SKM-1 treated with dmso at 0.1 percent for 144 hours (cell line): ENCODE measurements around the gene RAB8B.

Source experiments
- DNase-seq: peaks from one replicate; lab custom pipeline; 2025; ENCODE audit not compliant: unreplicated experiment; lab: John Stamatoyannopoulos, UW

Gene RAB8B

DNA sequence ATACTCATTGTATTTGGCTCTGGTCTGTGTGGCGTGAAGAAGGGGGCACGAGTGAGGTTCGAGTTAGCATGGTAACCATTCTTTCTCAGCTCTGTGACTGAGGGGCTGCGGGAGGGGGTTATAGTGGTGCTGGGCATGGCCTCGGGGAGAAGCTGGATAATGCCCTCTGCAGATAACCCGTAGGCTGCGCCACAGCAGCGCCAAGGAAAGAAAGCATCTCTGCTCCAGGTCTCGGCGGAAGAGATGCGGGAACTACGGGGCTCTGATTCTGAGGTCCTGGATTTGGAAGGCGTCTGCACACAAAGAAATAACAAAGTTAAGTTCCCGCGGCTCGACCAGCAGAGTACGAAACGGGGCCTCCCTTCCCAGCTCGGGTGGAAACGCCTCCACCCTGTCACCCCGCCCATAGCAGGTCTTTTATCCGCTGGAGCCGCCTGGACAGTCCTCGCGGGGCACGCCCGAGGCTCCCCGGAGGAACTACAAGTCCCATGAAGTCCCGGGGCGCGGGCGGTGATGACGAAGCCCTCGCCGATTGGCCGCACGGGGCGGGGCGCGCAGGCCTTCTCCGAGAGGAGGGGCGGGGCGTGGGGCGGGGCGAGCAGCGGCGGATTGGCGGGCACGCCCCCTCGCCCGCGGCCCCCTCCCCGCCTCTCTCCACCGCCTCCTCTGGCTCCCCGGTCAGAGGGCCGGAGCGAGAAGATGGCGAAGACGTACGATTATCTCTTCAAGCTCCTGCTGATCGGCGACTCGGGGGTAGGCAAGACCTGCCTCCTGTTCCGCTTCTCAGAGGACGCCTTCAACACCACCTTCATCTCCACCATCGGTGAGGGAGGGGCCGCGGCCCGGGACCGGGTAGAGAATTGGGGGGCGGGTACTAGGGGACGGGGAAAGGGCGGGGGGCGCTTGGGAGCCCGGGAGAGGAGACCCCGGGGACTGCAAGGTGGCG lies at the start of gene RAB8B:
Gene RAB8B, plus strand, starts transcription at position 681 of the 946 bp plus-strand sequence. Its CDS starts 19 bp downstream, at position 700.
- peak; percentile 93 for DNase-seq

DNA sequence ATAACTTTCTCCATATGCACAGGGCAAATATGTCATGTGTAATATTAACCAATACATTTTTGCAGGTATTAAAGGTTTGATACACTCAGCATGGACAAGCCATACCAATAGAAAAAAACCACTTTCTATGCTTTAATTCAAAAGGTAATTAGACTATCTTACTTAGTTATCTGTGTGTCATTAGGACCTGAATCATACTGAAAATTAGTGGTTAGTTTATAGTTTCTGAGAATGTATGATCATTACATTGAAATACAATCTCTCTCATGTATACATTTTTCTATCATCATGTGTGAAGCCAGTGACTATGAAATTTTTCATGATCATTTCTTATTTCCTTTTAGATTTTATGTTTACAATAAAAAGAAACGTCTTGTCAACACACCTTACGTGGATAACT lies 48.5 kb upstream of the RAB8B start:
- no peak for DNase-seq

DNA sequence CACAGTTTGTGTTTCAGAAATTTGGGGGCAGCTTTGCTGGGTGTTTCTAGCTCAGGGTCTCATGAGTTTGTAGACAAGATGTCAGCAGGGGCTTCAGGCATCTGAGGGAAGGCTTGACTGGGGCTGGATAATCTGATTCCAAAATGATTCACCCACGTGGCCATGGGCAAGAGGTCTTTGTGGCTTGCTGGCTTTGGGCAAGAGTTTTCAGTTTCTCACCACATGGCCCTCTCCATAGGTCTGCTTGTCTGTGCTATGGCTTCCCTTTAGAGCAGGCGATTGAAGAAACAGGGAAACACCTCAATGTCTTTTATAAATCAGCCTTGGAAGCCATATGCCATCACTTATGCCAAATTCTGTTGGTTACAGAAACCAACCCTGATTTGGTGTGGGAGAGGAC lies 44.0 kb upstream of the RAB8B start:
- DNase-seq = no peak

DNA sequence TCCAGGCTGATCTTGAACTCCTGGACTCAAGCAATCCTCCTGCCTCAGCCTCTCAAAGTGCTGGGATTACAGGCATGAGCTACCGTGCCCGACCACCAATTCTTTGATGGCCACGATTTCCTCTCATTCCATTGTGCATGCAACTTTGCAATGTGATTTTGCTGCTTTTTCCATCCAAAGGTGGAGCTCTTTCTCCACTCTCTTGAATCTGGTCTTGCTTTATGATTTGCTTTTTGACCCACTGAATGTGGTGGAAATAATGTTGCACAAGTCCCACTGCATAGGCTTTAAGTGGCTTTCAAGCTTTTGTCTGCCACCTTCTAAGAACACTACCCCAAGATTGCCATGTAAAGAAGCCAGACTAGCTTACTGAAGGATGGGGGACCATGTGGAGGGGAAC lies 42.7 kb upstream of the RAB8B start:
- DNase-seq = no peak

DNA sequence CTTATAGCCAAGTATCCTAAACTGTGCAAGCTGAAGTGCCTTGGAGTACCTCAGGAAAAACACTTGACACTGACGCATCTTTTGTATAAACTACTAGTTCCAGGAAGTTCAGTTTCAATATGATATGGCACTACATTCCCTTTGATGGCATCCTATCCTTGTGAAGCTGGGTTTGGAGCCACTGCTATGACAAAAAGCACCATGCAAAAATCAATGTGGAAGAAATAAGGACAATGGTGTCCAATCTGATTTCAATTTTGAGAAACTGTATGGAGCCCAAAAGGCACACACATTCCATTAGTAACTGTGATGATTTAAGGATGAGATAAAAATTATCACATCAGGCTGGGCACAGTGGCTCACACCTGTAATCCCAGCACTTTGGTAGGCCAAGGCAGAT lies 37.7 kb upstream of the RAB8B start:
- no peak for DNase-seq

DNA sequence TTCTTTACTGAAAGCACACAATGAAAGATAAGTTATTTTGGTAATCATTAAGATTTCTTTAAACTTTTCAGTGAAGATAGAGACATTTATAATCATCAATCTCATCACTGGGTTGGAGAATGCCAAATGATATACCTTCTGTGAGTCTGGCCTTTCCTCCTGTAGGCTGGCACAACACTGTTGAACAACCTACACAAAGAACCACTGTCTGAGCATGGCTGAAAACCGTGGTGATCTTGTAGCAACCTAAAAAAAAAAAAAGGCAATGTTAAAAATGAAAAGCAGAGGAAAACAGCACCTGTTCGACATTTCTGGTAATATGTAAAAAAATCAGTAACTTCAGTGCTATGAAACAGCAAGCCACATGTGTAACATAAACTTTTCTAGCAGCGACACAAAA lies 33.9 kb upstream of the RAB8B start:
- no peak for DNase-seq

DNA sequence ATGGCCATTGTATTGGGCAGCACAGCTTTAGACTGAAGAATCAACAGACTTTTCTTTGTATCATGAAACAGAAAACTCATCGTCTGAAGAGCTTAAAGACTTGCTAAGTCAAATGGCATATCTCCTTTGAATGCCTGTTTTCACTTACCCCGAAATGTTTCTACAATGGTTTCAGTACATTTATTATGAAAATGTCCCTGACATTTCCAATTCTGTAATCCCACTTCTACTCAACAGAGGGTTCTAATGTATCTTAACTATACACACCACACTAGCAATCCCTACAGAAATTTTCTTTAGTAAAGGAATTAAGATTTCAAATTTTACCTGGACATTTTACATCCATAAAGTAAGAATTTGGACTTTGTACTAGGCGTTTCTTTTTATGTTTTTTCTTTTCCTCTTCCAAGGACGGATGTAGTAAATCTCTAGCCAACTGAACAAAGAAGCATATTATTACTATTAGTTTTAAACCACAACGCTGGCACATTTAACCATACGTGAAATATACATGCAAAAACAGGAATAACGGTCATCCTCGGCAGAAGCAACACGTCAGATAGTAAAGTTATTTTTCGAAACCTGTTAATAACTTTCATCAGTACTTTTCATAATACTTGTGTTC lies 33.2 kb upstream of the RAB8B start:
- DNase-seq = no peak

DNA sequence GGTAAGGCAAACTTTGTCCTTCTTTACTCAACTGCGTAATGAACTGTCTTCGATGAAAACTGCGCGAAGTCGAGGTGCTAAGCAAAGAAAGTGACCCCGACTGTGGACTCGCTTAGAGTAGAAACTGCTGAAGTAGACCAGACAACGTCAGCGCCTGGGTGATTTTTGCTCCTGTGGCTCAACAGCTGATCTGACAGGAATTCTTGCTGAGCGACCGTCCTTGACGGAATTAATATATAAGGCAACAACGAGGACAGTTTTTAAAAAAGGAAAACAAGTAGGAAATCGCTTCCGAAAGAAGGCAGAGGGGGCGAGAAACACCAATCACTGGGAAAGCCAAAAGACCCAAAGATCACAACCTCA lies 32.7 kb upstream of the RAB8B start:
- peak; percentile 8 for DNase-seq

DNA sequence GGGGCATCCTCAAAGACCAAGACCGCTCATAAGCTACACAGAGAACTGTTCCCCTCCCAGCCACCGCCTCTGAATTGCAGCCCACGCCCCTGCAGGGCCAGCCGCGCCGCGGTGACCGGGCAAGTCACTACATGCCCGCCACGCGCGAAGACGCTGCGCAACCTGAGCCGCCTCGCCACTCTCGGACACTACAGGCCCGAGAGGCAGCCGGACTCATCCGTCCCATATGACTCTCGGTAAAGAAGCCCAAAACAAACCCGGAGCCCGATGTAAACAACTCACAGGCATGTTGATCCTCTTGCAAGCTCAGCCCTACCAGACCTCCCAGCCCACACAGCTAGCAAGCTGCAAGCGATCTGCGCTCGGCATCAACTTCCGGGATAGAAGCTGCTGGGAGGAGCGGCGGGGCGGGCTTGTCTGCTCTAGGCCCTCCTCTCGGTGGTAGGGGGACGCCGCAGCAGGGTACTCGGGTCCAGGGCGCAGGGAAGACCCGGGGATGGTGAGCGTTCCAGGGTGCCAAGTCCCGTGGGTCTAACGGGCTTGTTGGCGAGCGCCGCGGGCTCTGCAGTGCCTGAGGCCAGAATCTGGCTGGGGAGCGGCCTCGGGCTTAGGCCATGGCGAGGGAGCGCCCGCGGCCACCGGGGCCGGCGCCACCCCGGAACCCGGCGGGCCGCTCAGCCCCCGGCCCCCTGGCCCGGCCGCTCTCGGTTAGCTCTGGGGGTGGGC lies 32.1 kb upstream of the RAB8B start, which contains the start of gene RPS27L:
Gene RPS27L, minus strand, starts transcription at position 360 of the 726 bp plus-strand sequence. Its CDS starts 72 bp downstream, at position 288.
- DNase-seq = peak; percentile 89

DNA sequence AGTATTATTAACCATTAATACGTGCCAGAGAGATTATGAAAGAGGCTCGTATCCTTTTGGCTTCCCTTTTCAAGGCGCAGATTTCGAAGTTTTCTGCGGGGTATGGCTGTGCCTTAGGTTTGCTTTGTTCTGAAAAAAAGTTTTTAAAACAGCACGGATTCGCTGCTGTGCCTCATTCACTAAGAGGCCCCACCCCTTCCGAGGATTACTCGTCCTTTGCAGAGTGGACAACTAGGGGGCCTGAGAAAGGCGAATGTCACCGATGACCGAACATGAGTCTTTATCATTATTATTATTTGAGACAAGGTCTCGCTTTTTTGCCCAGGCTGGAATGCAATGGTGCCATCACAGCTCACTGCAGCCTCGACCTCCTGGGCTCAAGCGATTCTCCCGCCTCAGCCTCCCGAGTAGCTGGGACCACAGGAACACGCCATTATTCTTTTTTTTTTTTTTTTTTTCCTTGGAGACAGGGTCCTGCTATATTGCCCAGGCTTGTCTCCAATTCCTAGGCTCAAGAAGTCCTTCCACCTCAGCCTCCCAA lies 31.4 kb upstream of the RAB8B start:
- DNase-seq = no peak

DNA sequence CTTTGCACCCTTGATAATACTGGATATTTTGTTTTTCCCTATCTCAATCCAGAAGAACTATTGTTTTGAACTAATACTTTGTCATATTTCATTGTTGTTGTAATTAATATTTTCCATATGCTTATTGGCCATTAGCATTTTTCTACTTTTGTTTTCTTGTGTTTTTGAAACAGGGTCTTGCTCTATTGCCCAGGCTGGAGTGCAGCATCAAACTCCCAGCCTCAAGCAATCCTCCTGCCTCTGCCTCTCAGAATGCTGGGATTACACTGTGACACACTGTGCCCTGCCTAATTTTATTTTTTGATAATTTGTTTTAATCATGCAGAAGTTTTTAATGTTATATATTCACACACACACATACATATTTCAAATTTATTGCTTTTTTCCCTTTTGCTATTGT lies 28.8 kb upstream of the RAB8B start:
- no peak for DNase-seq

DNA sequence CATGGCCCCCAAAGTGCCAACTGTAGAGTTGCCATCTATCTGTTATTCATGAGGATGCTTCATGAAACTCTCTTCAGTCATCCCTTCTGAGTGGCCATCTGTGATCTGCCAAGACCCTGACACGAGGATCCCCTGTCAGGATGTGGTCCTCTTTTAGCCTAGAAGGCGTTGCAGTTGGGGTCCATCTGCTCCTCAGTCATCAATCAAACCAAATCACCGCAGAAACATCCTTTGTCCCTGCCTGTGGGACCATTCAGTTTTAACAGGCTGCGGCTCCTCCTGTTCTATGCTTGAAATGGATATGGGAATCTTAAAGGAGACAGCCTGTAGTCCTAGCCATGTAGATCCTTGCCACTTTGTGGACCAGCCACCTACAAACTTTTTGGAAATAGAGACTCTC lies 26.2 kb upstream of the RAB8B start:
- DNase-seq = no peak

DNA sequence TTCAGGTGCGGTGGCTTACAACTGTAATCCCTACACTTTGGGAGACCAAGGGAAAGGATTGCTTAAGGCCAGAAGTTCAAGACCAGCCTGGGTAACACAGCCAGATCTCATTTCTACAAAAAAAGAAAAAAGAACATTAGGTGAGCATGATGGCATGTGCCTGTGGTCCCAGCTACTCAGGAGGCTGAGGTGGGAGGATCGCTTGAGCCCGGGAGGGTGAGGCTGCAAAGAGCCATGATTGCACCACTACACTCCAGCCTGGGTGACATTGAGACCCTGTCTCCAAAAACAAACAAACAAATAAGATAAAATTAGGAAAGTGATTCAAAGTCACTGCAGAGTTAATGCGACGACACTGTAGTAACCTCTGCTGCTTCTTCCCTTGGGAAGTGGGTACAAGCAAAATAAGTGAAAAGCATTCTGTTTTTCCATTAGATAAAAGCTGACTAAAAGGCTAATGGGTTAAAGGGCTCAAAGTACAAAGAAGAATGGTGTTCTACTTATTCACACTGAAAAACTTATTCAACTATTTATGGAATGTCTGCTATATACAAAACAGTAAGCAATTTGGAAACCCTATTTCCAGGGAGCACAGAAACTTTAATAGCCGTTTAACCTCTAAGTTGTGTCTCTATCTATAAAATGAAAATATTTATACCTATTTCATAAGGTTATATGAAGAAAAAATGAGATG lies 24.1 kb upstream of the RAB8B start:
- DNase-seq = no peak

DNA sequence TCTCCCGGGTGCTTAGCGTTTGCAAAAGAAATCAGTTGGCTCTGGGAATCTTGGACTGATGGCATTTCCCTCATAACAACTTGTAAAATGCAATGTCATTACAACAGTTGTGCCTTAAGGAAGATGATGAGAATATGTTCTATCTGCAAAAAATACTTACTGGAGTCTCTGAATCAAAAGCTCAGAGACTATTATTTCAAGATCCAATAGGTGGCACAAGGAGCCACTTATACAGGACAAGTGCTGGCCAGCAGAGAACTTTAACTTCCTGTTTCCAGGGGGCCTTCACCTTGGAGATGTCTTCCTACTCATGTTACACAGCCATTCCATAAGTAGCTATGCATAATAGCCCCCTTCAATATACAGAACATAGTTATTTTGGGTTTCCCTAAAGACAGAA lies 23.2 kb upstream of the RAB8B start:
- DNase-seq = peak; percentile 43

DNA sequence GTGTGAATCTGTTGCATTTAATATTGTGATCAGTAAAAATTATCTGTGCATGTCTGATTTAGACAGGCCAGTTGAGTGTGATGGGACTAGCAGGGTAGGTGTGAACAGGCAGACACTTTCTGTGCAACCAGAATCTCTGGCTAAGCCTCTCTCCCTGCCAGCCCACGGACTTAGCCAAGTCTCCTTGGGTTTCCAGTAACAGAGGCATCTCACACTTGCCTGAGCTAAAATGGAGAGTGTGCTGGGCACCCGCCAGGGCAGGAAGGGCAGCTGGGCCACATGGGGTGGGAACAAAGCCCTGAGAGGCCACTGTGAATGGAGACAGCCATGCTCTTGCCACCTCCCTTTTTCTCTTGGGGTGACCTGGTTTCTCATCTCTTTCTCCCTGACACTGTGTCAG lies 19.6 kb upstream of the RAB8B start:
- no peak for DNase-seq

DNA sequence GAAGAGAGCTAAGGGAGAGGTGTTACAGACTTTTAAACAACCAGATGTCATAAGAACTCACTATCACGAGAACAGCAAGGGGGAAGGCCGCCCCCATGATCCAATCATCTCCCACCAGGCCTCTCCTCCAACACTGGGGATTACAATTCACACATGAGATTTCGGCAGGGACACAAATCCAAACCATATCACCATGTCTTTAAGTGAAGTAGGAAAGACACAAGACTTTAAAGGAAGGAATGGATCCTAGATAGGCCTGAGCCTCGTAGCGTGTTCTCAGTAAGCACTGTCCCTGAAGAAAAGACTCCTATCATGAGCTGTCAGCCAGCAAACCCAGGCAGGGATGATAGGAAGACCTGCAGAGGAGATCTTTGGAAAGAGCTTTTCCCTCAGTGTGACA lies 17.0 kb upstream of the RAB8B start:
- no peak for DNase-seq

DNA sequence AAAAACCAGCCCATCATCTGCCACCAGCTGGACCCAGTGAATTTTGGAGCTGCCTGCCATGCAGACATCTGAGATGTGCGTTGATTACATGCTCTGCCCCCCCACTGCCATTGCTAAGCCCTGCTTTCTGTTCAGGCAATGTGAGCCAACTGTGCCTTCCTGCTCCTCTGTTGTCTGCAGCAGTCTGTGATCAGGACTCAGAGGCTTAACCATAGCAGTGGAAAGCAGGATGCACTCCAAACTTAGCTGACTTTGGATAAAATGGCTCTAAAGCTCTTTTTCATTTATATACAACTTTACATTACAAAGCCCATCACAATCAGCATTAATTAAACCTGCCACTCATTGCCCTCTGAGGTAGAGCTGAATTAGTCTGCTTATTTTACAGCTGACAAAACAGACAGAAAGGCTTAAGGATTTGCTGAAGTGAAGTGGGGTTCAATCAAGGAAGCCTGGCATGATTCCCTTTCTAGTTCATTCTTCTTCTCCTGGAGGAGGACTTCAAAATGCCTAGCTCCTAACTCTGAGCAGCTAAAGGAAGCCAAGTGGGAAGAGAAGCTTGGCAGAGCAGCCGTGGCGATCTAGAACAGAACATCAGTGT lies 16.5 kb upstream of the RAB8B start:
- no peak for DNase-seq

DNA sequence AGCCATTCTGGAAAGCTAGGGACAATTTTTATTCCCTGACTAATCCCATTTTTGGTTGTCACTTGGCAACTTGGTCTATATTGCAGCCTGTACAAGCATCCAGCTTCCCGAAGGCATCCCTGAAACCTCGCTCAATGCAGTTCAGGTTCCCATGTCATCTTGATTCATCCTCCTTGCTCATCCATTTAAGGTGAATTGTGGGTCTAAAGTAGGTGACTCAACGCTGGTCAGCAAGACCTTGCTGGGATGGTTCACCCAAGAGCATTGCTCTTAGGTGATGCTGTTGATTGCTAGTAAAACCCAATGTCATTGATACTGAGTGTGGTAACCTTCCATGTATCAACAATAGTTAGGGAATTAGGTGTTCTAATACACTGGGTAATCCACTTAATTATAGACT lies 13.1 kb upstream of the RAB8B start:
- DNase-seq = no peak

DNA sequence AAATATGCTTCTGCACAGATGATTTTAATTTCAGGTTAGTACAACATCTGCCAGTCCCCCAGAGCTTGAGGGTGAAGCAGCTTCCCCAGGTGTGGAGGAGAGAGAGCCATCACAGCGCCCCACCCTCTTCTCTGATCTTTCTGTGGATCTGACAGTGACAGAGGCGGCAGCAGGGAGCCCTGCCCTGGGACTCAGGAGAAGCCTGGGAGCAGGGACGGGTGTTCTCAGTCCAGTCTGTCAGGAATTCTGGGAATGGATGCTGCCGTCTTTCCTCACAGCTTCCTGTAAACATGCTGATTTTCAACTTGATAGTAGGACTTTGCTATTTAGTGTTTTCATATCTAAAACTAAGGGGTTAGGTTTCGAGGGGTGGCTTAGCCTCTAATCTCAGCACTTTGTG lies 11.4 kb upstream of the RAB8B start:
- no peak for DNase-seq

DNA sequence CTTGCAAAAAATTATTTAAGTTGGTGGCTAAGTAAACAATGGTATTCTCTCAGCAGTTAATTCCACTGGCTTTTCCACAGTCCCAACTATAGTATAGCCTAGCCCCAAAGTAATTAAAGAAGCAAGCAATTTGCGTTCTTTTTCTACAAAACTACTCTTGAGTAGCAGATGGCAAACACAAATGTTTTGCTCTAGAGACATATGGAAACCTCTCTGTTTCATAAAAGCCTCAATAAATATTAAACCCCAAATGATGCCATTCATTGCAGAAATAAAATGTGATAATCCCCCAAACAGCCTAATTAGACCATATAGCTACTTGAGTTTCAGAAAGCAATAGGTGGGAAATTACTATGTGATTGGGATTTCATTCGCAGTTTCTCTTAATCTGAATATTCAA lies 8.7 kb upstream of the RAB8B start:
- DNase-seq = no peak

DNA sequence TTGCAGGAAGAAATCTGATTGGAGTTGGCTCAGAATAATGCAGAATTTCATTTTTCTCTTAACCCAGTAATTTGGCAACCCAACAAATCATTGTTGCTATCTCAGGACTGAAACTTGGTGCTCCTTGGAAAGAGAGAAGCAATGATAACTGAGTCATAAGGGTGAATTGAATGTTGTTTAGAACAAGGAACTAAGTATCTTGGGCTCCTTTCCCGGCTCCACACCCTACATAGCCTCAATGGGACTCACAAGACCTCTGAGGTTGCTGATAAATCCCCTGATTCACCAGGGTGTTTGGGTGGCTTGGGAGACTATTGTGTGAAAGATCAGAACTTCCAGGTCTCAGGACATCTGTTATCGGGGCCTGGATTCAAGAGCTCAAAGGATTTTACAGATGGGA lies 7.8 kb upstream of the RAB8B start:
- DNase-seq = no peak
